HG03175 (cell line): ENCODE results near the gene DCUN1D4.

Experiments used
- ATAC-seq: cut with Tn5 transposase; IDR thresholded peaks from one replicate; pipeline ENCODE4 v1.9.1; 2021; ENCODE audit warnings: mild to moderate bottlenecking, moderate library complexity; ENCODE audit not compliant: unreplicated experiment

The DCUN1D4 gene

DNA sequence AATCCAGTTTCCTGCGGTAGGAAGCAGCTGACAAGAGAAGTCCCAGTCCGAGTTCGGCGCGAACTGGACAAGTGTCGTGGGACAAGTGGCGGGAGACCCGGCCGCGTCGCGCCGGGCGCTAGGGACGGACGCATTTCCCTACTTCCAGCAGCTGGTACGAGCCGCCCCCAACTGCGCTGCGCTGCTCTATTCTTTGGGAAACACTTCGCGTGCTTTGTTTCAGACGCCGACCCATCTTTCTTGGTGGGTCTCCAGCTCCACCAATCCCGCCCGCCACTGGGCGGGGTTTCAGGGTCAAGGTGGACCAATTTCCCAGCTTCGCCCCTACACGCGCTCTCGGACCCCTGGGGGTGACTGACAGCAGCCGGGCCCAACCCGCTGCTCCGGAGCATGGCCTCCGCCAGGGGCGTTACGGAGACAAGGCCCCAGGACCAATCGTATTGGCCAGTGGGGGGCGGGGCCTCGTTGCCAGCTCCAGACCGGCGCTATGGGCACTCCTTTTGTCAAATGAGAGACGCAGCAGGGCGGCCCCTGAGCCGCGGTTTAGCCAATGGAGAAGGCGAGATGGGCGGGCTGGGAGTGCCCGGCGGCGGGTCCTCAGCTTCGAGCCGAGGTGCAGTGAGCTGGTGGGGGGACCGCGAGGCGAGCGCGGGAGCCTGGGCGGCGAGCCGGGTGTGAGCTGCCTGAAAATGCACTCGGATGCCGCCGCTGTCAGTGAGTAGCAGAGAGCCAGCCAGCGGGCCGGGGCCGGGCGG is at the start of gene DCUN1D4:
Gene DCUN1D4, plus strand, starts transcription at position 600 of the 755 bp plus-strand sequence. Its CDS starts 90 bp downstream, at position 690.
- ATAC-seq, result peak; percentile 92

GRCh38 chr4:51820443-51821234 is 22.3 kb upstream of the DCUN1D4 start:
- ATAC-seq, result no peak

GRCh38 chr4:51825341-51825740 is 17.6 kb upstream of the DCUN1D4 start:
- no peak for ATAC-seq

DNA sequence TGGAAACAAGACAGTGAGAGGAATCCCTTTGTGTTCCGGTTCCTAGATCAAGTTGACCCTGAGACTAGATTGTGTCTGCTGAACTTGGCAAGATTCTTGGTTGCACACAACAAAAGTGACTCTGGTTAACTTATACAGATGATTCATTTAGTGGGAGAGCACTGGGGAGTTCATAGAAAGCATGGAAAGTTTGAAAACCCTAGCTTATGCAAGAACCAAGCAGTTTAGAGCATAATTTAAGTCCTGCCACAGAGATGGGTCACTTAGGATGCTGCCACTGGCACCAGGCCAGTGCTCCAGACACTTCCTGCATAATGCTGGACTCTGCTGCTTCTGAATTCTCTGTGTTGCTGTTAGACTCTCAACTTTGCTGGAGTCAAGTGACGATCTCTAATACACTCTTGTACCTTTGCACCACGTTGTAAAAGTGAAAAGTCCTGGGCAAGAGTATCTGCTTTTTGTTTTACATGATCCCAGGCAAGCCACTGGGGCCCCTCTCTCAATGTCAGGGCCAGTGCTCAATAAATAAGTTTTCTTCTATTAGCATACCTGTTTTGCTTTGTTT is 12.7 kb upstream of the DCUN1D4 start:
- no peak for ATAC-seq

DNA sequence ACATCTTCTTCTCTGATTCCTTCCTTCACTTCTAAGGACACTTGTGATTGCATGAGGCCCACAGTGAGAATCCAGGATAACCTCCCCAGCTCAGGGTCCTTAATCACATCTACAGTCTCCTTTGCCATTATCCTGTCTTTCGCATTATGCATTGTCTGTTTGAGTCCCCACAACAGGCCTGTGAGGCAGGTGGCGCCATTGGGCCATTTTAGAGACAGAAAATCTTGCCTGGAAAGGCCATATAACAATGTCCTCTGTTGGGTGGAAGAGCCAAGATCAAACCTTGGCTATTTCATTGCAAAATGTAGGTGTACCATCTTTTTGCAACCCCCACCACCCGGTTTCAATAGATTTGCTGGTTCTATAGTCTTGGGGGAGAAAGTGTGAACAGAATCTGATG is 11.8 kb upstream of the DCUN1D4 start:
- ATAC-seq, result peak; percentile 68

DNA sequence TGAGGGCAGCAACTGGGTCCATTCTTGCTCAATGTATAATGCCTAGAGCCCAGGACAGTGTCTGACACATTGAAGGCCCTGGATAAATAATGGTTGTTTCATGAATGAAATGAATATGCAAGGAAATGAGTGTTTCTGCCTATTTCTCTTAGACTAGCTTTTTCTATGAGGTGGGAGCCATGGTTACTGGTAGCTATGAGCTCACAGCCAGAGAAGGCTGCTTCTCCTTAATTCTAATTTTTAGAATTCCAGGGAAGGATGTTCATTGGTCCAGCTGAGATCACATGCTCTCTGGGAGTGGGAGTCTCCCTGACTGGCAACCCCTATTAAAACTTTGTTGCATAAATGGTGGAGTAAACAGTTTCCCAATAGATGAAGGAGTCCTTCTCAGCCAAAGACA is 9.7 kb upstream of the DCUN1D4 start:
- ATAC-seq, result no peak

DNA sequence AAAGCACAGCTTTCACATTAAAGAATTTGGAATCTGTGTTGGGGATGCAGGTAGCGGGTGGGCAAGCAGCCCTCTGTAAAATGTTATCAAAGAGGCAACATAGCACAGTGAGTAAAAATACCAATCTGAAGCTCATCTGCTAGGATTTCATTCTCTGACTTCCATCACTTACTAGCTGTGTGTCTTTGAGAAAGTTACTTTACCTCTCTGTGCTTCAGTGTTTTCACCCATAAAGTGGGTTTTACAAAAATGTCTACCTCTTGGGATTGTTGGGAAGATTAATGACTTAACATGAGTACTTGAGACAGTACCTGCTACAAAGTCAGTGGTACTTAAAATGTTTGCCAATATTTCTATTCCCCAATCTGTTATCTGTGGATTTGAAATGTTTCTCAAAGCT is 7.9 kb upstream of the DCUN1D4 start:
- no peak for ATAC-seq

- no peak for ATAC-seq
Measured at GRCh38 chr4:51835855-51836254, 7.1 kb upstream of the DCUN1D4 start.

GRCh38 chr4:51836549-51836948 is 6.4 kb upstream of the DCUN1D4 start:
- ATAC-seq, result no peak

GRCh38 chr4:51840781-51841180 is 2.2 kb upstream of the DCUN1D4 start:
- ATAC-seq, result no peak

- ATAC-seq, result no peak
Measured at GRCh38 chr4:51842167-51842553, 793 bp upstream of the DCUN1D4 start.

- no peak for ATAC-seq
Measured at GRCh38 chr4:51843309-51844152, 578 bp downstream of the DCUN1D4 start.

DNA sequence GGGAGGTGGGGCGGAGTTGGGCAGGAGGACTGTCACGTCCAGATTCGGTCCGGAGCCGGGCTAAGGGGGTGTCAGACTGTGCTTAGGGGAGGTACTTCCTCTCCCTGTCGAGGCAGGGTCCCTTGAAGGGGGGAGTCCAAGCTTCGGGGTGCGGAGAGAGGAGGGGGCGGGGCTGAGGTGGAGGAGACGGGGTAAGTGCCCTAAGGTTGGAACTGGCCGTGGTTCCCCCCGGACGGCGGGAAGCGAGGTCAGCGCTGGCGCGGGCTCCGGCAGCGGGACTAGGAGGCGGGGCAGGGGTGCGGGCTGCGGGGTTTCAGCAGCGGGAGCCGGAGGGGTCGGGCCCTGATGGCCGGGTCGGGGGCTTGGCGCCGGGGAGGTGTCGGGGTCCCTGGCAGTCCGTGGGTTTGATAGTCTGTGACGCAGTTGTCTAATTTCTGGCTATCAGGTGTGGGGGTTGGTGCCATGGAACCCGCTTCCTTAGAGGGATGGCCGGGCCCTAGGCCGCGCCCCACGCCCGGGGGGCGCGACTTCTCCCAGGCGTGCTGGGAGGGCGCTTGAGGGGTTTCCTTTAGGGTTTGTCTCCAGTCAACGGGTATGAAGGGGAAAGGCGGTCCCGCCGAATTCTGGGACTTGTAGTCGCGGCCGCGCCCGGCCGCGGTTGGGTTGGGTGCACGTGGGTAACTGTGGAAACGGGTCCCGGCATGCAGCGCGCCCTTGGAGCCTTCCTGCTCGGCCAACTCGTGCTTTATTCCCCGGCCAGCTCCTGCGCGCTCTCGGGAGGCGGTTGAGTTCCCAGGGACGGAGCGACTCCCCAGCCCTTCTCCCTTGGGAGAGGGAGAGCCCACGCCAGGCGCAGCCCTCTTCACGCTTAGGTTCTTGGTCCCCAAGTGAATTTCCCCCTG is 1.5 kb downstream of the DCUN1D4 start:
- ATAC-seq, result peak; percentile 38

DNA sequence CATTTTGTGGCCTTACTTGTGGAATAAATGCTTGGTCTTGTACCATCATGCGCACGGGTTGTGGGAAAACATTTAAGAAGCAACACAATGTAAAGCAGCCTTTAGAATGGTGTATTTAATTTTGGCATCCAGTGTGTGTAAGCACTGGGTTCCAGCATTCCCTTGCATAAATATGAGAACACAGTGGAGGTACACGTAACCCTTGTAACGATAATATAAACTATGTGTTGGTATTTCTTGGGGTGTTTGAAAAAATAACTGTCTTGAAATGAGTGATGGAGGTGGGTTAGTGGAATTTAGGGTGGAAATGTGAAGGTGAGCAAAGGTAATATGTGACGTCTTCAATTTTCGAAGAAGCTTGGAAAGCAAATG is 2.1 kb downstream of the DCUN1D4 start:
- no peak for ATAC-seq

DNA sequence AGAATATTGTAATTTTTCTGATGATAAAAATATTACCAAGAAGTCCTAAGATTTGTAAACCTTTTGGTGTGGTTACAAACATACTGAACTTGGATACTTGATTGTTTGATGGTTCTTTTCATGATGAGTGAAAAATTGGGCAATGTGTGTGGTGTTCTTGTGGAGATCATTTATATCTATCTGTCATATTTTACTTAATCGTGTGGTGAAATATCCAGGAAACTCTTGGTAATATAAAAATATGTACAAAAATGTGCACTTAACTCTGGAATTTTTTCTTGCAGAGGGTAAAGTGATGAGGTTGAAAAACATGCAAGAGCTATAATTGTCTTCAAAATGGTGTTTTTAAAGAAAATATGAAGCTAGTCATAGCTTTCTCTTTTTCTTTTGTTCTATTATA is 2.8 kb downstream of the DCUN1D4 start:
- ATAC-seq, result no peak

- ATAC-seq, result no peak
Measured at GRCh38 chr4:51849430-51849829, 6.5 kb downstream of the DCUN1D4 start.

DNA sequence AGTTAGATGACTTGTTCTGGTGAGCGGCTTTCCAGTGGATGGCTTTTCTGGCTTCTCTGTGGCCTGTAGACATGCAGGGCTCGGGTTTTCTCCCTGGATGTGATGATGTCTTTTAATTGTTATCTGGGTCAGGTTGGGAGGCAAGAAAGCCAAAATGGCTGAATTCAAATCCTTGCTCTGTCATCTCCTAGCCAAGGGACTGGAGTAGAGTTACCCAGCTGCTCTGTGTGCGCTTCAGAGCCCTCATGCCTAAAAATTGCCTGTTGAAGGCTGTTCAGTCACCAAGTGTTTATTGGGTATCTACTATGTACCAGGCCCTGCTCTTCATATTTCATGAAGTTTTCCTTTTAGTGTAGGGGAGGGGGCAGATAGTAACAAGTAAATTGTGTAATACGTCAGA is 7.3 kb downstream of the DCUN1D4 start:
- ATAC-seq, result no peak

DNA sequence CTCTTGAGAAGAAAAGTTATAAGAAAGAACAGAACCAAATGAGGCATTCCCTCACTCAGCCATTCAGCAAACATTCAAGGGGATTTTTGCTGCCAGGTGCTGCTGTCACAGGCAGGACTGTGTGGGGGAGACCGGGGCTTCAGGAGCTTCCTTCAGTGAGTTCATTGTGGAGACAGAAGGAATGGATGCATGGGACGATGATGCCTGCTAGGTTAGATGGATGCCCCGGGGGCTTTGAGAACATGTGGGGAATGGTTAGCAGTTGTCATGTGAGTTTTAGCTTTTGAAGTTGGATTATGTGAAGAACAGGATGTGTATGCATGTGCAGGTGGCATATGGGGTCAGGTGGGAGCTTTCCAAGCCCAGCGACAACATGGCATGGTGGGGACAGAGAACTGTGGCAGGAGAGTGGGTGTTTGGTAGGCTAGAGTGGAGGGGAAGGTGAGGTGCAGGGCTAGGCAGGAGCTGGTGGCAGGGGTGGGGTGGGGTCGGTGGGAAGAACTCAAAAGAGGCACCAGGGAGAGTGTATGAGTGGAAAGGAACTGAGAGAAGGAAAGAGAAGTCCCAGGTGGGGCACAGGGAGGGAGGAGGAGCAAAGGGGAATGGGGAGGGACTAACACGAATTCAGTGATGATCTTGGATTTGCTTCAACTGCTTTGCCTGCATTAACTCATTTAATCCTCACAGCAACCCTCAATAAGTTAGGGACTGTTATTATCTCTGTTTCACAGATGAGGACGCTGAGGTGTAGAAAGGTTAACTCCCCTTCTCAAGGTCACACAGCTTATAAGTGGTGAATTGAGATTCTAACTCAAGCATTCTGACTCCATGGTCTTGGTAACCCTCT is 8.4 kb downstream of the DCUN1D4 start:
- ATAC-seq, result no peak

DNA sequence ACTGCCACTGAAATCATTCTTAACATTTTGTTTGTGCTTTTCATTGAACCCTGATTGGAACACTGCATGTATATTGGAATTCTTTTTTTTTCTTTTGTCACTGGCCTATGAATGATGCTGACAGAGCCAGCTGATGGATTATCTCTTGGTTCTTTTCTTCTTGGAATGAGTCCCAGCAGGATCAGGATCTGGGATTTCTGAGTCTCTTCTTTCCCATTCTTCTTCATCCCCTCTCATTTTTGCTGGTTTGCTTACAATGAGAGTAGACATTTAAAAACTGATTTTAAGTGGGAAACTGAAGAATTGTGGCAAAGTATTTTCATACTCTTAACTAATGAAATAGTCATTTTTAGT is 9.0 kb downstream of the DCUN1D4 start:
- ATAC-seq, result no peak
